PFSK-1 (cell line): Measurements from ENCODE around the gene HIBCH.

Experiments
- FOXP2 ChIP-seq: optimal IDR thresholded peaks from 2 replicates; pipeline ENCODE3; 2011; ENCODE audit warnings: borderline replicate concordance, control low read depth, inconsistent platforms; ENCODE audit not compliant: insufficient read depth; ENCODE audit errors: extremely low read length, extremely low read depth
- POLR2AphosphoS5 ChIP-seq: IDR thresholded peaks from 2 replicates; pipeline ENCODE4 v1.6.1; 2012; ENCODE audit warnings: low read depth, mild to moderate bottlenecking, control low read depth, low read length, moderate library complexity
- REST ChIP-seq, 2 experiments: IDR thresholded peaks; 2 replicates each; pipeline versions ENCODE4 v1.6.1 to v1.8.0; 2011 to 2012; ENCODE audit warnings: low read depth in 2 of 2, low read length in 2 of 2, control low read depth in 1 of 2, inconsistent platforms in 1 of 2, mild to moderate bottlenecking in 1 of 2, moderate library complexity in 1 of 2; ENCODE audit not compliant: insufficient read depth in 1 of 2
- SIN3A ChIP-seq: IDR thresholded peaks from 2 replicates; pipeline ENCODE4 v1.6.1; 2012; ENCODE audit warnings: mild to moderate bottlenecking, low read length, moderate library complexity, borderline replicate concordance; ENCODE audit not compliant: insufficient read depth
- TAF1 ChIP-seq: IDR thresholded peaks from 2 replicates; pipeline ENCODE4 v1.6.1; 2012; ENCODE audit warnings: low read length, control low read depth, borderline replicate concordance; ENCODE audit not compliant: insufficient read depth

HIBCH gene

GRCh38 chr2:190197143-190197720 is 122.4 kb downstream of the HIBCH start:
- TF ChIP-seq SIN3A (no peak), TAF1 (no peak), REST (IDR thresholded peaks at IDR 0.05; ENCODE audit: insufficient read depth in 1 of 2, low read depth in 2 of 2, low read length in 2 of 2) (no peak), POLR2AphosphoS5 (no peak), FOXP2 (no peak)

- TF ChIP-seq SIN3A (no peak), POLR2AphosphoS5 (no peak), FOXP2 (no peak), TAF1 (no peak), REST (IDR thresholded peaks at IDR 0.05; ENCODE audit: insufficient read depth in 1 of 2, low read depth in 2 of 2, low read length in 2 of 2) (no peak)
Measured at GRCh38 chr2:190190507-190191162, 129.0 kb downstream of the HIBCH start.

- no peak for TF ChIP-seq TAF1
- no peak for TF ChIP-seq SIN3A
- no peak for TF ChIP-seq FOXP2
- no peak for TF ChIP-seq REST (IDR thresholded peaks at IDR 0.05; ENCODE audit: insufficient read depth in 1 of 2, low read depth in 2 of 2, low read length in 2 of 2)
- TF ChIP-seq POLR2AphosphoS5: no peak
Measured at GRCh38 chr2:190188289-190188688, 131.3 kb downstream of the HIBCH start.

GRCh38 chr2:190186238-190186637 is 133.4 kb downstream of the HIBCH start:
- TF ChIP-seq SIN3A (no peak), TAF1 (no peak), POLR2AphosphoS5 (no peak), FOXP2 (no peak), REST (IDR thresholded peaks at IDR 0.05; ENCODE audit: insufficient read depth in 1 of 2, low read depth in 2 of 2, low read length in 2 of 2) (no peak)

GRCh38 chr2:190185380-190185779 is 134.2 kb downstream of the HIBCH start:
- no peak for TF ChIP-seq SIN3A
- no peak for TF ChIP-seq POLR2AphosphoS5
- TF ChIP-seq REST (IDR thresholded peaks at IDR 0.05; ENCODE audit: insufficient read depth in 1 of 2, low read depth in 2 of 2, low read length in 2 of 2): no peak
- no peak for TF ChIP-seq FOXP2
- no peak for TF ChIP-seq TAF1
